DOHH2 (cell line): ENCODE measurements around the gene ONECUT2.

Source experiments
- H3F3A ChIP-seq: fragments of 200-600 bp; sonication (generic), shearing (Covaris generic); 2 replicates; pipeline ENCODE4 v1.6.0; 2016; ENCODE audit warnings: antibody characterized with exemption, mild to moderate bottlenecking; ENCODE audit not compliant: control insufficient read depth, insufficient read depth
- H3K27ac ChIP-seq: fragments of 200-600 bp; sonication (generic); 2 replicates; pipeline ENCODE4 v1.5.1; 2014; ENCODE audit warnings: low read depth, mild to moderate bottlenecking, low read length, moderate library complexity
- H3K27me3 ChIP-seq: fragments of 200-600 bp; sonication (generic); 2 replicates; pipeline ENCODE4 v1.6.1; 2014; ENCODE audit warnings: mild to moderate bottlenecking, low read length, mixed read lengths; ENCODE audit not compliant: control insufficient read depth
- H3K36me3 ChIP-seq: fragments of 200-600 bp; sonication (generic); 2 replicates; pipeline ENCODE4 v1.6.1; 2014; ENCODE audit warnings: mild to moderate bottlenecking, low read length, moderate library complexity, mixed read lengths; ENCODE audit not compliant: control insufficient read depth
- H3K4me1 ChIP-seq: fragments of 200-600 bp; sonication (generic); 2 replicates; pipeline ENCODE4 v1.6.1; 2014; ENCODE audit warnings: mild to moderate bottlenecking, low read length, mixed read lengths; ENCODE audit not compliant: control insufficient read depth
- H3K4me2 ChIP-seq: fragments of 200-600 bp; sonication (generic); 2 replicates; pipeline ENCODE4 v1.6.0; 2014; ENCODE audit warnings: mild to moderate bottlenecking, low read length, moderate library complexity
- H3K4me3 ChIP-seq: fragments of 200-600 bp; sonication (generic); 2 replicates; pipeline ENCODE4 v1.5.1; 2014; ENCODE audit warnings: mild to moderate bottlenecking, low read length, mixed read lengths
- H3K79me2 ChIP-seq: fragments of 200-600 bp; sonication (generic); 2 replicates; pipeline ENCODE4 v1.6.1; 2014; ENCODE audit warnings: mild to moderate bottlenecking, low read length, mixed read lengths; ENCODE audit not compliant: control insufficient read depth
- H3K9me2 ChIP-seq: fragments of 200-600 bp; sonication (generic); replicated peaks from 2 replicates; pipeline ENCODE4 v1.6.1; 2014; ENCODE audit warnings: mild to moderate bottlenecking, low read length, mixed read lengths; ENCODE audit not compliant: control insufficient read depth
- H3K9me3 ChIP-seq: fragments of 200-600 bp; sonication (generic); 2 replicates; pipeline ENCODE4 v1.6.1; 2014; ENCODE audit warnings: antibody characterized with exemption, low read length, mixed read lengths; ENCODE audit not compliant: control insufficient read depth, insufficient read depth
- H4K20me1 ChIP-seq: fragments of 200-600 bp; sonication (generic); 2 replicates; pipeline ENCODE4 v1.6.0; 2014; ENCODE audit warnings: low read depth, mild to moderate bottlenecking, antibody characterized with exemption, low read length, moderate library complexity; ENCODE audit not compliant: control insufficient read depth, insufficient read depth
- EZH2phosphoT487 ChIP-seq: fragments of 200-600 bp; sonication (generic); IDR thresholded peaks from 2 replicates; pipeline ENCODE4 v1.6.1; 2017; ENCODE audit warnings: borderline replicate concordance, mild to moderate bottlenecking, antibody characterized with exemption, low read length, moderate library complexity, mixed read lengths
- TF ChIP-seq, protein P1 (sequence below): fragments of 200-600 bp; sonication (generic); IDR thresholded peaks from one replicate; pipeline ENCODE4 v1.5.1; 2014; ENCODE audit warnings: antibody characterized with exemption, mild to moderate bottlenecking, low read depth, low read length; ENCODE audit not compliant: poor library complexity, severe bottlenecking

Gene ONECUT2

DNA sequence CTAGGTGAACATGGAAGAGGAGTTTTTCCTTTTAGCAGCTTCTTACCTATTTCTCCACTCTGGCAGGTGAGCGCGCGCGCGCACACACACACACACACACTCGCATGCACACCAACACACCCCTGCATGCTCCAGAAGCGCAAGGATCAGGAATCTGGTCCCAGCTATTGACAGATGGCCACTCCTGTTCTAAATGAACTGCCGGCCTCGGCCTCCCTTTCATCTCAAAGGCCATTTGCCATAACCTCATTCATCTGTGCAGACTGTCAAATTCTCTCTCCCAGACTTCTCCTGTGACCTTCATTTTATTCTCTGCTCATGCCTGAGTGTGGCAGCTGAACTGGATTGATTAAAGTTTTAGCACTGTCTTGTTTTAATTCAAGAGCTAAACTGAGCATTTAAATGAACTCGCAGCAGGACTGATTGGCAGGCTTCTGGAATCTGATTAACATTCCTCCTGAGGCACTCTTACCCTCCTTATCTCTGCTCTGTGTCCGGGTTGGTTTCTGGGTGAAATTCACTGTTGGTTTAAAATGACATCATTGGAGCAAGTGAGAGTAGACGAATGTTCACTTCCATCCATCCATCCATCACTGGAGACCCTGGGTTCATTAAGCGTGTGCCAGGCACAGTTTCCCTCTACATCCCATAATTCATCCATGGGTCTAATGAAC, 92.5 kb downstream of the ONECUT2 start:
- no peaks in the 10 kb centered on the region for H3K36me3 ChIP-seq
- H3K4me2 ChIP-seq, result no peak overlapping the region
- TF ChIP-seq, protein P1, sequence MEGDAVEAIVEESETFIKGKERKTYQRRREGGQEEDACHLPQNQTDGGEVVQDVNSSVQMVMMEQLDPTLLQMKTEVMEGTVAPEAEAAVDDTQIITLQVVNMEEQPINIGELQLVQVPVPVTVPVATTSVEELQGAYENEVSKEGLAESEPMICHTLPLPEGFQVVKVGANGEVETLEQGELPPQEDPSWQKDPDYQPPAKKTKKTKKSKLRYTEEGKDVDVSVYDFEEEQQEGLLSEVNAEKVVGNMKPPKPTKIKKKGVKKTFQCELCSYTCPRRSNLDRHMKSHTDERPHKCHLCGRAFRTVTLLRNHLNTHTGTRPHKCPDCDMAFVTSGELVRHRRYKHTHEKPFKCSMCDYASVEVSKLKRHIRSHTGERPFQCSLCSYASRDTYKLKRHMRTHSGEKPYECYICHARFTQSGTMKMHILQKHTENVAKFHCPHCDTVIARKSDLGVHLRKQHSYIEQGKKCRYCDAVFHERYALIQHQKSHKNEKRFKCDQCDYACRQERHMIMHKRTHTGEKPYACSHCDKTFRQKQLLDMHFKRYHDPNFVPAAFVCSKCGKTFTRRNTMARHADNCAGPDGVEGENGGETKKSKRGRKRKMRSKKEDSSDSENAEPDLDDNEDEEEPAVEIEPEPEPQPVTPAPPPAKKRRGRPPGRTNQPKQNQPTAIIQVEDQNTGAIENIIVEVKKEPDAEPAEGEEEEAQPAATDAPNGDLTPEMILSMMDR, result no peak
- TF ChIP-seq EZH2phosphoT487, result no peak
- H3K9me2 ChIP-seq, result no peaks in the 10 kb centered on the region; the same call in 1 of the 2 replicates
- H3K79me2 ChIP-seq, result no peaks in the 10 kb centered on the region
- H3F3A ChIP-seq, result no peaks in the 10 kb centered on the region
- H3K27me3 ChIP-seq, result peaks cover 3% of the 10 kb centered on the region; the same call in 1 of the 2 replicates
- peaks cover 8% of the 10 kb centered on the region for H3K4me1 ChIP-seq
- H3K9me3 ChIP-seq, result no peaks in the 10 kb centered on the region
- H3K27ac ChIP-seq, result no peak overlapping the region
- no peak overlapping the region for H3K4me3 ChIP-seq
- H4K20me1 ChIP-seq, result no peaks in the 10 kb centered on the region

- H4K20me1 ChIP-seq, result no peaks in the 10 kb centered on the region
- H3K4me3 ChIP-seq, result no peak overlapping the region
- H3K36me3 ChIP-seq, result no peaks in the 10 kb centered on the region
- H3K9me3 ChIP-seq, result no peaks in the 10 kb centered on the region
- H3K4me2 ChIP-seq, result no peak overlapping the region
- H3K27me3 ChIP-seq, result no peaks in the 10 kb centered on the region
- H3K9me2 ChIP-seq, result no peaks in the 10 kb centered on the region
- no peaks in the 10 kb centered on the region for H3K4me1 ChIP-seq
- H3K79me2 ChIP-seq, result no peaks in the 10 kb centered on the region
- no peaks in the 10 kb centered on the region for H3F3A ChIP-seq
- TF ChIP-seq, protein P1, result no peak
- TF ChIP-seq EZH2phosphoT487, result no peak
- no peak overlapping the region for H3K27ac ChIP-seq
These were observed 94.0 kb downstream of the ONECUT2 start for GRCh38 chr18:57529151-57529550.

DNA sequence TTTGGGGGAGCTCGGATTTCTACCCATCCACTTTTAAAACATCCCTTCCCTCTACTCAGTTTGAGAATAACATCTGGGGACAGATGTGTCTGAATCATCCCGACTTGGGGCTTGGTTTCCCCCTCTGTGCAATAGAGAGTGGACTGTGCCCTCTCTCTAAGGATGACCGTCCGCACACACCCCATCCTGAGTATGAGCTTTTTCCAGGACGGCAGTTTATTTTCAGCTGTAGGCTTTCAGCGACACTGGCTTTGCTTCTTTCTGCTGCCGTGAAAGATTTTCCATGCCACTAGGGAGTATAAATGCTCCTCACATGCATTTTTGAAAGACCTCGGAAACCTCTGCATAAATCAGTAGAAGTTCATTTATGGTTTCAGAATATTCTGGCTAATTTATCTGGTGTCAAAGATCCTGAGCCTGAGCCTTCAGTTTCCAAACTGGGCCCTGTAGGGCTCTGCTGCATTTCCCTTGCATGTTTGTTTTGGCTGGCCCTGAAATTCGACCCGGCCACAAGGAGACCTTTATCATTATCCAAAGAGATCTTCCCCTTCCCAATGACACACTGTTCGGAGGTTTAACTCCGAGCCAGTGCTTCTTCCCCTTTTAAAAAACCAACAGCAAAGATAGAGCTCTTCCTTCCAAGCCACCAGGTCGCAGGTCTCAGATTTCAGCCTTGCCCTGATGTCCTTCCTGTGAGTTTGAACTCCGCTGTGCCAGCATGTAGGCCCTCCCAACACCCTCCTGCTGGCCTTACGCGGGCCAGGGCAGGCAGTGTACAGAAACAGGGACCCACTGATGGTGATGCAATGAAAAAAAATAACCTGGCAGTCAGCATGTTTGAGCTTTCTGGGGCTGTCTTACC, 98.1 kb downstream of the ONECUT2 start:
- TF ChIP-seq, protein P1, result no peak
- TF ChIP-seq EZH2phosphoT487, result no peak
- Histone ChIP-seq H3K4me2 (no peak overlapping the region), H3K27ac (no peak overlapping the region), H3K4me3 (no peak overlapping the region), H4K20me1 (no peaks in the 10 kb centered on the region), H3K9me2 (no peaks in the 10 kb centered on the region), H3K27me3 (peaks cover 3% of the 10 kb centered on the region; the same call in 1 of the 2 replicates), H3F3A (no peaks in the 10 kb centered on the region), H3K4me1 (no peaks in the 10 kb centered on the region), H3K9me3 (no peaks in the 10 kb centered on the region), H3K79me2 (no peaks in the 10 kb centered on the region), H3K36me3 (no peaks in the 10 kb centered on the region)
